Activated T-cell treated with anti-CD3 and anti-CD28 coated beads, Interleukin-2, amount 50 U/mL, for 4 hours (primary cell): ENCODE measurements around the gene COL11A1. TPM values are rescaled to one million over a fixed set of nuclear protein-coding genes. Genes with fewer than 3 reads are reported as not detected.

Experiments used
- ATAC-seq, 2 donors: fragments of 200-7000 bp; cut with Tn5 transposase; one replicate each; pipeline ENCODE4 v1.10.0; 2021
- DNase-seq: peaks from one replicate; pipeline ENCODE4 v3.0.0-alpha.2; 2020
- H3K27me3 Mint-ChIP-seq: one replicate; pipeline ENCODE4 v1.8.0; 2021; ENCODE audit warnings: low read depth, mixed read lengths
- H3K36me3 Mint-ChIP-seq: one replicate; pipeline ENCODE4 v1.8.0; 2022; ENCODE audit warnings: mixed read lengths; ENCODE audit not compliant: insufficient read depth
- H3K4me1 Mint-ChIP-seq: one replicate; pipeline ENCODE4 v1.8.0; 2021; ENCODE audit warnings: low read depth, mixed read lengths
- H3K4me3 Mint-ChIP-seq: one replicate; pipeline ENCODE4 v1.8.0; 2021; ENCODE audit warnings: mild to moderate bottlenecking, moderate library complexity, mixed read lengths
- H3K9me3 Mint-ChIP-seq: one replicate; pipeline ENCODE4 v1.8.0; 2021; ENCODE audit warnings: mixed read lengths
- total RNA-seq, 3 donors: library from RNA; stranded (reverse); gene quantifications; one replicate each; pipeline ENCODE4 v1.2.1, GENCODE V29; 2021

Gene COL11A1
- total RNA-seq, 3 donors from 2014 or later: not detected

DNA sequence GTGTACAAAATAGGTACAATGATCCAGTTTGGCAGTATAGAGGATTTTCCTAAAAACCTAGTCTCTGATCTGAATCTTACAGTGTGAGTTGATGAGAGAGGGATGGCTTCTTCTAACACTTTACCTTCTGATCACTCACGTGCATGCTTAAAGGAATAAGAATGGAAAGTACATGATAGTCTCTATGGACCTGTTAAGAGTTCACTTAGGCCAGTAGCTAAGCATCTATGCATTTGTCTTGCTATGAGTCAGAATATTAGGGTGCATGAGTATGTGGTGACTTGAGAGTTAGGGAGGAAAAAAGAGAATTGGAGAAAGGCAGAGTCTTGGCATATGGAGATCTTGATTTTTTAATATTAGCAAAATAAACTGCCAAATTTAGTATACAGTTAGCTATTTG lies 206.3 kb downstream of the COL11A1 start:
- DNase-seq (no peak), ATAC-seq (no peak)
- Mint-ChIP-seq H3K4me3 (no peak overlapping the region), H3K4me1 (no peaks in the 10 kb centered on the region), H3K36me3 (no peaks in the 10 kb centered on the region), H3K9me3 (no peaks in the 10 kb centered on the region), H3K27me3 (no peaks in the 10 kb centered on the region)

DNA sequence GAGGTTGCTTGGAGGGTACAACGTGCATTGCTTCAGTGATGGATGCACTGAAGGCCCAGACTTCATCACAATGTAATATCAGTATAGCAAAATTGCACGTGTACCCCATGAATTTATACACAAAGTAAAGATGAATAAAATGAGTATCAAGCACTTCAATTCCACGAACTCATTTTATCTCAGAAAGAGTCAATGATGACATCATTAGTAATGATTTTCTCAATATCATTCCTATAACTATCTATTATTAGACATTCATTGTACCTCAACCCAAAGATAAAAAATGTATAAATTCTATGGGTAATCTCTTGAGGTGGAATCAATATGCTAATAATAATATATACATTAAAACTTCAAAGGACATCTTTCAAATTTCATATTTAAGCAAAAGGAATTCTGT lies 208.4 kb downstream of the COL11A1 start:
- Mint-ChIP-seq H3K27me3 (no peaks in the 10 kb centered on the region), H3K4me1 (no peaks in the 10 kb centered on the region), H3K9me3 (no peaks in the 10 kb centered on the region), H3K36me3 (no peaks in the 10 kb centered on the region), H3K4me3 (no peak overlapping the region)
- no peak for DNase-seq
- ATAC-seq: no peak

- Mint-ChIP-seq H3K27me3 (no peaks in the 10 kb centered on the region), H3K4me1 (no peaks in the 10 kb centered on the region), H3K4me3 (no peak overlapping the region), H3K9me3 (no peaks in the 10 kb centered on the region), H3K36me3 (no peaks in the 10 kb centered on the region)
- ATAC-seq: no peak
- no peak for DNase-seq
Measured at GRCh38 chr1:102897557-102897956, 210.8 kb downstream of the COL11A1 start.

- Mint-ChIP-seq H3K9me3 (no peaks in the 10 kb centered on the region), H3K4me3 (no peak overlapping the region), H3K4me1 (no peaks in the 10 kb centered on the region), H3K36me3 (no peaks in the 10 kb centered on the region), H3K27me3 (no peaks in the 10 kb centered on the region)
- DNase-seq (no peak), ATAC-seq (no peak)
Measured at GRCh38 chr1:102896771-102897170, 211.6 kb downstream of the COL11A1 start.

DNA sequence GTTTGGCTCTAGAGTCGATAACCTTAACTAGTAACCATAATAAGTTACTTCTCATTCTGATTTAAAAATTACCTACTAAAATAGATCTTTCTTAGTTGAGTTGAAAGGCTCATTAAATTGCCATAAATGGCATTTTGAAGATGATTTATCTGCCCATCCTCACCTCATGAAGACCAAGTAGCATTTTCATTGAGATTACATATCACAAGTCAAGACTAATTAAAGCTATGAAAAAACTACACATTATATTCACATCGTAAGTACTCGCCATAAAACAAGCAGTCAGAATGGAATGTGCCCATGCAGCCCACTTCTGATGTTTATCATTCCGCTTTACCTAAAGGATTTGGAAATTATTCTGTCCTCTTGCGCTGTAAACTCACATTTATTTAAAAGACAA lies 212.0 kb downstream of the COL11A1 start:
- H3K36me3 Mint-ChIP-seq: no peaks in the 10 kb centered on the region
- H3K4me3 Mint-ChIP-seq: no peak overlapping the region
- no peaks in the 10 kb centered on the region for H3K9me3 Mint-ChIP-seq
- ATAC-seq (no peak), DNase-seq (no peak)
- H3K27me3 Mint-ChIP-seq: no peaks in the 10 kb centered on the region
- H3K4me1 Mint-ChIP-seq: no peaks in the 10 kb centered on the region

DNA sequence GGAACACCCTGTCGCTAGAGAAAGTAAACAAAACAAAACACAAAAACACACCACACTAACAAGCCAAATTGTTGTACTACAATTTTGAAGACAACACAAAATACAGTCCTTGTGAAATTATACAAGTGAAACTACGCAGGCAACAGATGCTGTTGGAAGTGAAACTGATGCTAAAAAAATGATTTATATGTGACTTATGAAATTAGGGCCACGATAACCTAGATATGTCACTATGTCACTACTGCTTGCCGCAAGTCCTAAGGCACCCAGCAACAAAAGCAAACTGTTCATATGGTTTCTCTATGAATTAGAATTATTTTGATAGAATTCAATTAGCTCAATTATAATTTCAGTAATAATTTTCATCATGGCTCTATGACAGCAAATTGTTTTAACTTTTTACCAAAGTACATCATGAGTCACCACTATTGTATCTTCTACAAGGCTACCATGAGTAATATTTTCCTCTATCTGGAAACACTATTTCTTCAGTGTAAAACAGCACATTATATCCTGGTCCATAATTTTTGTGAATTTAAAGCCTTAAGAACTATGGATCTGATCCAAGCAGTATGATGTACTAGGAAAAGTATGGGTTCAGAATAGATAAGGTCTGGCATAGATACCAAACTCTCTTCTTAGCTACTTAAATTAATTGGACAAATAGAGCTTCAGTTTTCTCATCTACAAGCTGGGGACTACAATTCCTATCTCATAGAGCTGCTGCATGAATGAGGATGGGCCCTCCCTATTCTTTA lies 216.3 kb downstream of the COL11A1 start:
- Mint-ChIP-seq H3K4me3 (no peak overlapping the region), H3K9me3 (no peaks in the 10 kb centered on the region), H3K36me3 (no peaks in the 10 kb centered on the region), H3K4me1 (no peaks in the 10 kb centered on the region), H3K27me3 (no peaks in the 10 kb centered on the region)
- ATAC-seq: no peak
- no peak for DNase-seq

- Mint-ChIP-seq H3K4me3 (no peak overlapping the region), H3K36me3 (no peaks in the 10 kb centered on the region), H3K27me3 (no peaks in the 10 kb centered on the region), H3K4me1 (no peaks in the 10 kb centered on the region), H3K9me3 (no peaks in the 10 kb centered on the region)
- no peak for DNase-seq
- no peak for ATAC-seq
Measured at GRCh38 chr1:102886638-102887037, 221.7 kb downstream of the COL11A1 start.

- no peak for DNase-seq
- Mint-ChIP-seq H3K36me3 (no peaks in the 10 kb centered on the region), H3K27me3 (no peaks in the 10 kb centered on the region), H3K4me3 (no peak overlapping the region), H3K9me3 (no peaks in the 10 kb centered on the region), H3K4me1 (no peaks in the 10 kb centered on the region)
- ATAC-seq: no peak
Measured at GRCh38 chr1:102884238-102884637, 224.1 kb downstream of the COL11A1 start.

- Mint-ChIP-seq H3K4me3 (no peak overlapping the region), H3K4me1 (no peaks in the 10 kb centered on the region), H3K27me3 (no peaks in the 10 kb centered on the region), H3K9me3 (no peaks in the 10 kb centered on the region), H3K36me3 (no peaks in the 10 kb centered on the region)
- DNase-seq: no peak
- ATAC-seq: no peak
Measured at GRCh38 chr1:102879439-102879993, 228.8 kb downstream of the COL11A1 start.

GRCh38 chr1:102875756-102876155 lies 232.6 kb downstream of the COL11A1 start:
- no peaks in the 10 kb centered on the region for H3K4me1 Mint-ChIP-seq
- H3K36me3 Mint-ChIP-seq: no peaks in the 10 kb centered on the region
- no peak overlapping the region for H3K4me3 Mint-ChIP-seq
- ATAC-seq: no peak
- DNase-seq: no peak
- peaks cover 12% of the 10 kb centered on the region for H3K9me3 Mint-ChIP-seq
- H3K27me3 Mint-ChIP-seq: no peaks in the 10 kb centered on the region

DNA sequence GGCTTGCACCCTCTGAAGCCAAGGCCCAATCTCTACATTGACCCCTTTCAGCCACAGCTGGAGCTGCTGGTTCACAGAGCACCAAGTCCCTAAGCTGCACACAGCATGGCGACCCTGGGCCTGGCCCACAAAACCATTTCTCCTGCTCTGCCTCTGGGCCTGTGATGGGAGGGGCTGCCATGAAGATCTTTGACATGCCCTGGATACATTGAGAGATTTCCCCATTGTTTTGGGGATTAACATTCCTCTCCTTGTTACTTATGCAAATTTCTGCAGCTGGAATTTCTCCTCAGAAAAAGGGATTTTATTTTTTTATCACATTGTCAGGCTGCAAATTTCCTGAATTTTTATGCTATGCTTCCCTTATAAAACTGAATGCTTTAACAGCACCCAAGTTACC lies 235.8 kb downstream of the COL11A1 start:
- Mint-ChIP-seq H3K27me3 (no peaks in the 10 kb centered on the region), H3K4me1 (no peaks in the 10 kb centered on the region), H3K4me3 (no peak overlapping the region), H3K9me3 (peaks cover 19% of the 10 kb centered on the region), H3K36me3 (no peaks in the 10 kb centered on the region)
- ATAC-seq (no peak), DNase-seq (no peak)

- Mint-ChIP-seq H3K4me3 (no peak overlapping the region), H3K36me3 (no peaks in the 10 kb centered on the region), H3K4me1 (no peaks in the 10 kb centered on the region), H3K9me3 (peaks cover 21% of the 10 kb centered on the region), H3K27me3 (no peaks in the 10 kb centered on the region)
- no peak for DNase-seq
- ATAC-seq: no peak
Measured at GRCh38 chr1:102872097-102872496, 236.2 kb downstream of the COL11A1 start.

GRCh38 chr1:102863704-102864103 lies 244.6 kb downstream of the COL11A1 start:
- DNase-seq: no peak
- H3K27me3 Mint-ChIP-seq: no peaks in the 10 kb centered on the region
- H3K9me3 Mint-ChIP-seq: peaks cover 12% of the 10 kb centered on the region
- no peaks in the 10 kb centered on the region for H3K4me1 Mint-ChIP-seq
- H3K36me3 Mint-ChIP-seq: no peaks in the 10 kb centered on the region
- no peak for ATAC-seq
- no peak overlapping the region for H3K4me3 Mint-ChIP-seq

DNA sequence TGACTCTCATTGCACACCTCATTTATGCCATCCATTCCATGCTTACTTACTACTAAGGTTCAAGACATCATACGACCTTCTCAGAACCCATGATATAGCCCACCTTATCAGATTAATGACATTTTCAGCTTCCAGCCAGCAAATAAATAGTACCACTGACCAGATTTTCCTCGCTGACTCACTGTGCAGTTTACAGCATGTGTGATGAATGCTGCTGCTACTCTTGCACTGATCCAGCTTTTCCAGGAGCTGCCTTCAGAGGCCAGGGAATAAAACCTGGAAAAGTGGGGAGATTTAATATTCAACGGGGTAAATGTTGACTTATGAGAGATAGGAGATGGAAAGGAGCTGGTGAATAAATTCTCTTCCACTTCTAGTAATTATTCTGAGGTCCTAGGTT lies 247.1 kb downstream of the COL11A1 start:
- peaks cover 12% of the 10 kb centered on the region for H3K9me3 Mint-ChIP-seq
- DNase-seq (no peak), ATAC-seq (no peak)
- H3K27me3 Mint-ChIP-seq: no peaks in the 10 kb centered on the region
- no peak overlapping the region for H3K4me3 Mint-ChIP-seq
- no peaks in the 10 kb centered on the region for H3K36me3 Mint-ChIP-seq
- no peaks in the 10 kb centered on the region for H3K4me1 Mint-ChIP-seq

GRCh38 chr1:102858695-102859094 lies 249.6 kb downstream of the COL11A1 start:
- DNase-seq: no peak
- no peak for ATAC-seq
- Mint-ChIP-seq H3K4me3 (no peak overlapping the region), H3K27me3 (no peaks in the 10 kb centered on the region), H3K4me1 (no peaks in the 10 kb centered on the region), H3K9me3 (peaks cover 22% of the 10 kb centered on the region), H3K36me3 (no peaks in the 10 kb centered on the region)
